Glomerular endothelial cell (primary cell): ENCODE data around the gene NKAPD1. TPM values are rescaled to one million over a fixed set of nuclear protein-coding genes. Genes with fewer than 3 reads are reported as not detected.
A peak's percentile ranks its signal among the peaks of the same experiment; 100 is the strongest.
"Not testable (repeated sequence)": the region's sequence is repeated elsewhere in the genome, so short reads cannot be mapped to it uniquely, and the experiment has no call there.

Experiments
- DNase-seq: peaks from one replicate; pipeline ENCODE4 v3.0.0-alpha.2; 2011; ENCODE audit warnings: low read depth, low spot score; ENCODE audit errors: extremely low read depth
- total RNA-seq: library from RNA; depleted of rRNA; stranded (reverse); fragments of >200 nt; gene quantifications from 2 replicates; pipeline ENCODE4 v1.2.3, GENCODE V29; 2015

NKAPD1 gene
- total RNA-seq, 1 donor from 2014 or later: 10.5 TPM

DNA sequence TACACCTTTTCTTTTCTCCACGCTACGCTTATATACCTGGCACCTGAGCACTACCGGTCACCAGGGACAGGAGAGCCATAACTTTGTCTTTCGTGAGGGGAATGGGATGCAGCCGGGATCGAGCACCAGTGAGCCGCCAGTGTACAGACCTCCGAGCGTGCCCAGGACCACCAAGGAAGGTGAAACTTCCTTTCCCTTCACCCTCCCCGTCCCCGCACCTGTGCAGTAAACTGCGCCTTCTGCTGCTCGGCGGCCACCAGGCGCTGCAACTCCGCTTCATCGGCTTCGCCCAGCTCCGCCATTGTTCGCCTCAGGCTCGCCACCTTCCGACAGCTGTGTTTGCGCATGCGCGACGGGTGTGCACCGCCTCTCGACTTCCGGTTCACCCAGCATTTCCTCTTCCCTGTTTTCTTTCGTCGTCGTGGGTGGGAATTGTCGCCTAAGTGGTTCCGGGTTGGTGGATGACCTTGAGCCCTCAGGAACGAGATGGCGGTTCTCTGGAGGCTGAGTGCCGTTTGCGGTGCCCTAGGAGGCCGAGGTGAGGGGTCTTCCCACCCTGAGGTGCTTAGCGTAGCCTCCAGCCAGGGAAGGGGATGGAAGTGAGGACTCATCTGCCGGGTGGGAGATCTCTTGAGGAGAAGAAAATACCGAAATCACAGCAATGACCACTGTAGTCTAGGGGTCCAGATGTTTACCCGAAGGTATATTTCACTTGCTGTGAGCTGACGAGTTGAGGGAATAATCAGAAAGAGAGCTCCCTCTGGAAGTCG is 12.5 kb downstream of the NKAPD1 start, which contains the start of the genes SDHD and TIMM8B:
TSS of gene SDHD (plus strand) at position 452 of the 770 bp plus-strand sequence. CDS start at position 487, 35 bp downstream.
TSS of gene TIMM8B (minus strand) at position 335 of the 770 bp plus-strand sequence. CDS start at position 302, 33 bp downstream.
- peak; percentile 94 for DNase-seq

DNA sequence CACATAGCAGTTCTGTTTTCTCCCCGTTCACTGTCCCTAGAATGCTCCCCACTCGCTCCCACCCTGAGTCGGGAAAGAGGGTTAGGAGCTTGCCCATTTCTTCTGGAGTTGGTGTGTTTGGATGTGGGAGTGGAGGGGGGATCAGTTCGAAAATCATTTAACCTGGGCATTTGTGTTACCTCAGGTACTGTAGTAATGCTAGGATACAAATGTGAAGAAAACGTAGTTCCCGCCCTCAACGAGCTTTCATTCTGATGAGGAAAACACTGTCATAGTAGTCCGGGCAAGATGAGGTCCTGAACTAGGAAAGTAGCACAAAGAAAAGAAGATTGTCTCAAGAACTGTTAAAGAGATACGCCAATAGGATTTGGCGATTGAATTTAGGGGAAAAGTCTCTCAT is 13.1 kb downstream of the NKAPD1 start:
- no peak for DNase-seq

DNA sequence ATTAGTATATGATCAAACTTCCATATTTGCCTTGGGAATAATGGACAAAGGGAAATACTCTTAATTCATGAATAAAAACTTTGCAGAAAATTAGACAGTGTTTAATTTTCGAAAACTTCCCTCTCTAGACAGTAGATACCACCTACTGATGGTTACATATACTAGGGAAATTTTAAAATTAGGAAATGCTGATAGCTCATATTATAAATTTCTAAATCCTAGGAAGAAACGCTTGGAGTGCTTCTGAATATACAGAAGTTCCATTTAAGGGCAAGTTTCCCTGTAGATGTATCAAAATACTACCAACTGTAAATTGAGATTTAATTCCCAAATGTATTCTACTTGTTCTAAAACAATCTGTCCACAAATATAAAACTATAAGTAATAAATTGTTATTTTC is 21.2 kb downstream of the NKAPD1 start:
- not testable (repeated sequence) for DNase-seq

DNA sequence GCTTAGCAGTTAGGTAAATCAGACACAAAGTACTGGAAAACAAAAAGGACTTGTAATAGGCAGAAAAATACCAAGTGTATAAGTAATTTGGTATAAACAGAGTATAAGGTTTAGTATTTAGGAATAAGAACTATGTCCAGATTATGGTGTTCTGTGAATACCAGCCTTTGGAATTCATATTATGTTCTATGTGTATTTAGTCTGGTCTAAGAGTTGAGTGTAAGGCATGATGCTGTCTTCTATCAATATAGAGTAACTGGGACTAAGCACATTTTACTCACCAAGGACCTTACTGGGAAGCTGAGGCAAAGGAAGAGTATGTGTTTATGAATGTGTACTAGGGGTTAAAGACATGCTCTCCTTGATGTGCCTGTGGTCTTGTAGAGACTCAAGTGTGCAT is 22.1 kb downstream of the NKAPD1 start:
- DNase-seq: no peak

DNA sequence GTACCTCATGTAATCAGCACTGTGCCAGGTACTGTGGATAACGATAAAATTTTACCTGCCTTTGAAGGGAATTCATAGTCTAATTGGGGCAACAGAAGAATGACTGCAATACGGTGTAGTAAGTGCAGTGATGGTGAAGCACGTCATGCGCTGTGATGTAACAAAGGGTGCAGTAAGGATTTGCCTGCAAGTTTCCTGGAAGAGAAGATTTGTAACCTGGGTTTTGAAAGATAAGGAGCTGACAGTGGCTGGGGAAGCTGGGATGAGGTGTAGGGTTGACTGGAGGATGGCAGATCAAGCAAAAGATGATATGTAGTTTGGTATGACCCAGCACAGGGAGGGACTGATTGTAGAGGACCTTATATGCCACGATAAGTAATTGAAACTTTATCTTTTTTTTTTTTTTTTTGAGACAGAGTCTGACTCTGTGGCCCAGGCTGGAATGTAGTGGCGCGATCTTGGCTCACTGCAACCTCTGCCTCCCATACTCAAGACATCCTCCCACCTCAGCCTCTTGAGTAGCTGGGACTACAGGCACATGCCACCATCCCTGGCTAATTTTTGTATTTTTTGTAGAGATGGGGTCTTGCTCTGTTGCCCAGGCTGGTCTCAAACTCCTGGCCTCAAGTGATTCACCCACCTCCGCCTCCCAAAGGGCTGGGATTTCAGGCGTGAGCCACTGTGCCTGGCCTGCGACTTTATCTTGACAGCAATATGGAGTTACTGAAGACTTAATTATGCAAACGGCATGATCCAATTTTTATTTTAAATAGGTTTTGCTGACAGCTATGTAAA is 23.8 kb downstream of the NKAPD1 start:
- no peak for DNase-seq

DNA sequence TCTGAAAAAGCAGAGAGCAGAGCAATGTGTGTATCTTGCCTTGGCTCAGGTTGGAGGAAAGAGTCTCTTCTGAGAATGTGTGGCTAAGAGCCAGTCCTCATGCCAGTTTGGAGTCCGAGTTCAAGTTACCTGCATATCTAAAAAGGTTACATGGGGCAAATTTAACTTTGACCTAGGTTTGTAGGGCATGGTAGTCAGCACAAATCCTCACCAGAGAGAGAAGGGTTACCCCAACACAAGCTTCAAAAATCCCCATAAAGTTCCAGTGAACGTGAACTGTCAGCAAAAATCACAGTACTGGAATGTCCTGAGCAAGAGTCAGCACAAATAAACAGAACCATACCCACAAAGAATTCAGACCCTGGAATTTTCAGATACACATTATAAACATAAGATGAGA is 26.4 kb downstream of the NKAPD1 start:
- no peak for DNase-seq

DNA sequence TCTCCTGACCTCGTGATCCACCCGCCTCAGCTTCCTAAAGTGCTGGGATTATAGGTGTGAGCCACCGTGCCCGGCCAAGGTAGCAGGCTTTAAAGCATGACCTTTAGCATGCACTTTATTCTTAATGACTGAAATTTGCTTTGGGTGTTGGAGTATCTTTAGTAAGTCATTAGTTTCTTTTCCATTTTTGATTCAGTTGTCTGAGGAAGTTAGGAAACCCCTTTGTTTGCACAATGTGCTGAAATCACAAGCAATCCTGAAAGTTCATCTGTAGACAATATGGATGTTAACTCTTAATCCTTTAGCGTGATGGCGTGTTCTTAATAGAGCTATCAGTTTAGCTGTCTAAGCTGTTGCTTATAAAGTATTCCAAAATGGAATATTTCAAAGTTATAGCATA is 29.3 kb downstream of the NKAPD1 start:
- no peak for DNase-seq

DNA sequence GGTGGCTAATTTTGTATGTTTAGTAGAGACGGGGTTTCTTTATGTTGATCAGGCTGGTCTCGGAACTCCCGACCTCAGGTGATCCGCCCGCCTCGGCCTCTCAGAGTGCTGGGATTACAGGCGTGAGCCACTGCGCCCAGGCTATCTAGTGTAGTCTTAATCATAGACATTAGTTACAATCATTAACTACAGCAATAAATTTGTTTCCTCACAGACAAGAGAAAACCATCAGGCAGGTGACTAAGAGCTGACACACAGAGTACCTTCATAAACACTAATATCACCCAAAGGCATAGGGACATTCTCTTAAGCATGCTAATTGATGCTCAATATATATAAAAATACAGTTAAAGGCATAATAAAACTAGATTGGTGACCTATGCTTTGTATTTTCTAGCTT is 32.0 kb downstream of the NKAPD1 start:
- DNase-seq: no peak

DNA sequence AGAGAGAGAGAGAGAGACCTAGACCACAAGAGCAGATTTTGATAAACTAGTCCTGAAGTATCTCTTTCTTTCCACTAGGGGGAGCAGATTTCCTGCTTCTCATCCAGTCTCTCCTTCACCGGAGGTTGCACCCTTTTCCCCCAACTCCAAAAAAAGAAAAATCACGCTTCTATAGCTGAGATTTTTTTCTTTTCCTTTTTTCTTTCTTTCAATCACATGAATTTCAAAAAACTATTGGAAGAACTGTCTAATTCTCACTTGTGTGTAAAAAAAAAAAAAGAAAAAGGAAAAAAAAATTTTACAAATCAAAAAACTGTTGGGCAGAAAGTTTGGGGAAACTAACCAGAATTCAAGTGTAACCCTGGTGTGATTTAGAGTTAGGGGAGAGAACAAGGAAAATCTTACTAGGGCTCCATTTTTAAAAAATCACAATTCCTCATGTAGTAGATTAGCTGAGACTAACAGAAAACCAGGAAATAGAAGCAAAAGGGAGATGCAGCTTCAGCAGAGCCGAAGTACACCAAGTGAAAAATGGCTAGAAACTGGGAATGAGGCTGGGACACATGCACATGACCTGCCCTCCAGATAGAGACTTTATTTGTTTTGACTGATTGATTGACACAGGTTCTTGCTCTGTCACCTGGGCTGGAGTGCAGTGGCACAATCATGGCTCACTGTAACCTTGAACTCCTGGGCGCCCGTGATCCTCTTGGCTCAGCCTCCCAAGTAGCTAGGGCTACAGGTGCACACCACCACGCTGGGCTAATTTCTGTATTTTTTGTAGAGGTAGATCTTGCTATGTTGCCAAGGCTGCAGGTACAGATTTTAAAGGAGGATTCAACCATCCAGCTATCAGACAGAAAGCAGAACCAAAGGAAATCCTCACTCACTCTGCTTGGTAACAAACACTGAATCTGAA is 39.7 kb downstream of the NKAPD1 start:
- peak; percentile 31 for DNase-seq

DNA sequence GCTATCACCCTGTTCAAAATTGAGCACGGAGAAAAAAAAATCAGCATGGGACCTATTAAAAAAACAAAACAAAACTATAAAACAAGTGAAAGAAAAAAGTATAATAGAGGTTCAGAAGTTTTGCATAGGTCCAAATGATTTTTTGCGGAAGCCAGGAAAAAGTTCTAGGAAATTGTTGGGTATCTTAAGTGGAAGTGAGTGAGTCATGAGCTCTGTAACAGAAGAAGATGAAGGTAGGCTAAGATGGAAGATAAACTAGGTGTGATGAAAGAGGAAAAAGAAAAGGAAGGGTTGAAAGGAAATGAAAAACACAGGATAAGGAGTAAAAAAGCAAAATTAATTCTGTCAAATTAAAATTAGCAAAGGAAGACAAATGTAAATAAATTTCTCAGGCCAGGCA is 40.4 kb downstream of the NKAPD1 start:
- DNase-seq: no peak

DNA sequence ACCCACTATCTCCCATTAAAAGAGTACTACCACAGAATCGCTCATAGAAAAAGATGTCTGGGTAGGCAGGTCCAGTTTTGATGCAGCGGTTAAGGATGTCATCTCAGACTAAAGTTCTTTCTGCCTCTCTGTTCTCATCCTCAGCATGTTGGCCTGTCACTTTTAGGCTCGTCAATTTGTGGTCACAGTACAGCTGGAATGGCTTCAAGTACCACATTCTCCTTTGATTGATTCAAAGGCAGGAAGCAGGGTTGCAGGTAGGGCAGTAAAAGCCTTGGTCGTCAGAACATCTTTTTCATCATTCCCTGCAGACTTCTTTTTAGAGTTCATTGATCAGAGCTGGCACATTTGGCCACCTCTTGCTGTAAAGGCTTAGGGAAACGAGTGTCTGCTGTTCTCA is 41.3 kb downstream of the NKAPD1 start:
- DNase-seq: no peak

DNA sequence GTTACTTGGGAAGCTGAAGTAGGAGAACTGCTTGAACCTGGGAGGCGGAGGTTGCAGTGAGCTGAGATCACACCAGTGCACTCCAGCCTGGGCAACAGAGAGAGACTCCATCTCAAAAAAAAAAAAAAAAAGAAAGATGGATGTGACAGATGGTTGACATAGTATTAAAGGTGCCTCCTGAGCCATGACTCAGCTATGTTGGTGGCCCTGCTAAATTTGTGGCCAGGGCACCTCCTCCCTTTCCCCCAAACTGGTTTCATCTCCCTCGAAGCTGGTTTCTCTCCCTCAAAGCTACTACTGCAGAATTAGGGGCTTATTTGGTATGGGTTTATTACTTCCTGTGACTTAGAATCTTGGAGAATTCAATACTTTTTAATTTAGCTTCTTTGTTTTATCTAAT is 44.1 kb downstream of the NKAPD1 start:
- no peak for DNase-seq

DNA sequence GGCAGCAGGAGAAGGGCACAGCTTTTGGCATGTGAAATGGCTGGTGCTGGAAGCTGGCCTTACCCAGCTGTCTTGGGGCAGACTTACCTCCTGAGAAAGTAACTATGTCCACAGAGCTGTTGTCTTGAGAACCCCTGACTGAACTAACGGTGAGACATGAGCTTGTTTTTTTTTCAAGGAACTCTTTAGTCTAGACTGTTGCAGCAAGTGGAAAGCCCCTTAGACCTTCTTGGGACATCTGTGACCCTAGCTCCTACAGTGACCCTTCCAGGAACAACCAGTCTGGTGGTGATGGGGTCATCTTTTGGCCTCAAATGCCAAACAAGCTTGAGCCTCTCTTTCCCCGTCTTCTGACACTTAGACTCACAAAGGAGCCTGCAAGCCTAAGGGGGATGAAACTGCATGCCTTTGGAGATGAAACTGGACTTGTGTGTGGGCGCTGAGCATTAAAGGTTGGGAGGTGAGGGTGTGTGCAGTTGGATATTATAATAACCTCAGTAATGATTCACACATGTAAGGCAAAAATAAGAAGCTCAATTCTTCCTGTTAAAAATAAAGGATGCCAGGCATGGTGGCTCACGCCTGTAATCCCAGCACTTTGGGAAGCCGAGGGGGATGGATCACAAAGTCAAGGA is 48.0 kb downstream of the NKAPD1 start:
- DNase-seq: no peak

DNA sequence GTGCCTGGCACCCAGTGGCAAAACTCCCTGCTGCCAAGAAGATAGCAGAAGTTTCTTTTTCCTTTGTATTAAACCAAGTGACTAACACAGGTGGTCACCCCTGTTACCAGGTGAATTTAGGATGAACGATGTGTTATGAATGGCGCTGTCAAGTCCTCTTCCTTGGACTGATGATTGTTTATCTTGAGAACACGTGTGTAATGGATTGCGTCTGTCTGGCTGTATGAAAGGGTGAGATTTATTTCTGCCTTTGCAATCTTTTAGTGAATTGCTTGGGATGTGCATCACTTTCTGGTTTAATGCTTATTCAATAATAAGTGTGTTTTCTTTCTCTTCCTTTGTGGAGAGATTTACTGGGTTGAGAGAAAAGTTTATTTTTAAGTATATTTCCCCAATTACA is 49.0 kb downstream of the NKAPD1 start:
- DNase-seq: no peak

DNA sequence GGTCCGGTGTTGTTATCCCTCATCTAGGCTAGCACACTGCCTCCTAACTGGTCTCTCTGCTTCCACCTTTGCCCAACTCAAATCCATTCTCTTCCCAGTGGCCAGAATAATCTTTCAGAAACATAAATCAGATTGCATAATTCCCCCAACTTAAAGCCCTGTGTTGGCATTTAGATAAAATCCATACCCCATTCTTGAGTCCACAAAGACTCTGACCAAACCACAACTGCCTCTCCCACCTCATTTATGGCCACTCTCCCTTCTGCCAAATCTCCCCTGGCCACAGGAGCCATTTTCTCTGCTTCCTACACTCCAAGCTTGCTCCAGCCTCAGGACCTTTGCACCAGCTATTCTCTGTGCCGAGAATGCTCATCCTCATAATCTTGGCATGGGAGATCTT is 53.0 kb downstream of the NKAPD1 start:
- DNase-seq: no peak

DNA sequence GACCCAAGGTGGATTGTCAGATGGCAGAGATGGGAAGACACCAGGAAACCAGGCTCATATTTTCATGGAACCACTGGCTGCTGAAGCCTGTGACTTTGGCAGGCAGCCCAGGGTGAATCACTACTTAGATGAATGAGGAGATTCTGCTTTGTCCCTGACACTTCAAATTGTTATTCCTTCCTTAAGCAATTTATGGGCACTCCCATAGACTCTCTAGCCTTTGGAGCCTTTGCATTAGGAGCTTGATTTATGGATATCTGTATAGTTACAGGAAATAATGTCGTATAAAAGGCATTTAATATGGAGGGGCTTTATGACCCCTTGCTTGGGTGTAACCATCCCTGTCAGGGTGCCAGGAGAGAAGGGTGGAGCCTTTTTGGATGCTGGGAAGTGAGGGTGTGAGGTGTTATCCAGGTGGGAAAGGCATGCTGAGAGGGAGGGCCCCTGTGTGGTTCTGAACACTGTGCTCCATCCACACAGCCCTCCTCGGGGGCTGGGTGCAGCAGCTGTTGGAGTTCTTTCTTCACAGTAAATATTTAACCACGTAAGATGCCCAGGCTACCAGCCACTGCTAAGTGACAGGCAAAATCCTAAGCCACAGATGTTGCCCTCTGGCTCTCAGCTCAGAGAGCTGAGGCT is 54.5 kb downstream of the NKAPD1 start:
- DNase-seq: no peak

DNA sequence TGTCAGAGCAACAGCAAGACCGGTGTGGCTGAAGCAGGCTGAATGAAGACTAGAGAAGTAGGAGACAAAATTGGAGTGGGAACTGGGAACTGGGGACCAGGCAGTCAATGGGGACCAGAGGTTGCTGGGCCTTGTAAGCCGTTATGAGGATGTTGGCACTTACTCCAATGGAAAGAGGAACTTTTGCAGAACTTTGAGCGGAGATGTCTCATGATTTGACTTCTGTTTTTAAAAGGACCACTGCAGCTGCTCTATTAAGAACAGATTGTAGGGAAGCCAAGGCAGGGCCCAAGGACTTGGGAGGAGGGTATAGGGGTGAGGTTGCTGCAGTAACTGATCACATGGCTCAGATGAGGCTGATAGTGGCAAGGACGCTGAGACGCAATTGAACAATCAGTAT is 55.6 kb downstream of the NKAPD1 start:
- no peak for DNase-seq

DNA sequence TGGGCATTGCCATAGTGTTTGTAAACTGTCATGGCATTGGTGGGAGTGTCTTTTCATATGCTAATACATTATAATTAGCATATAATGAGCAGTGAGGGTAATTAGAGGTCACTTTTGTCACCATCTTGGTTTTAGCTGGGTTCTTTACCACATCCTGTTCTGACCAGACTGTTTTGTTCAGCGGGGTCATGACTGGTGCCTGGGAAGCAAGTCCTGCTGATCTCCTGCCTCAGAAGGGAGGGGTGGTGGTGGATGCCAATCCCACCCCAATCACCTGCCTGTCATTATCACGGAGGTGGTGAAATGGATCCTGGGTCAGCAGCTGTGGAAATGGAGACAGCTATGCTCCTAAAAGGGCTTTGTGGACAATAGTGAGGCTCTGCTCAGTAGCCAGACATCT is 58.6 kb downstream of the NKAPD1 start:
- DNase-seq: no peak

DNA sequence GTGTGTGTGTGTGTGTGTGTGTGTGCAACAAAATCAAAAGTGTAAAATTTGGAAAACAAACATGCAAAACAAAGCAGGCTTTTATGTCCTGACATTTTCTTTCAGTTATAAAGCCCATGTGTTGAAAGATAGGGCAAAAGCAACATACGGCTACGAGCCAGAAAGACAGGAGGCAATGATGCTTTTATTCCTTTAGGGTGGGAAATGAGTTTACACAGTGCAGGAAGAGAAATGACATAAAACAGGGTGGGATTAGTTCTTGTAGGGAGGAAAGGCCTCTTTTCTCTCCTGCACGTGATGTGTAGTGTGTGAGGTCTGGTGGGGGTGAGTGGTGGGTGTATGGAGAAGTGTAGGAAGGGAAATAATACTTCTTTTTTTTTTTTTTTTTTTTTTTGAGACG is 60.4 kb downstream of the NKAPD1 start:
- no peak for DNase-seq
